Tibial artery (tissue), 4 donors: ENCODE measurements around the gene ST6GALNAC1.

Experiments used
- DNase-seq, 2 donors: peaks; one replicate each; pipeline ENCODE4 v3.0.0-alpha.2; 2019
- H3K27ac ChIP-seq, 2 donors: fragments of 200-600 bp; sonication (generic) in 1 of 2; 1 replicate in 1 of 2; 2 replicates in 1 of 2; pipeline ENCODE4 v1.5.1; 2018 to 2019; ENCODE audit warnings: mild to moderate bottlenecking in 1 of 2
- H3K27me3 ChIP-seq, 2 donors: fragments of 200-600 bp; sonication (generic) in 1 of 2; one replicate each; pipeline versions ENCODE4 v1.5.1 to v1.6.0; 2016 to 2019
- H3K36me3 ChIP-seq, 3 donors: fragments of 200-600 bp; sonication (generic) in 2 of 3; one replicate each; pipeline ENCODE4 v1.5.1; 2016 to 2019; ENCODE audit warnings: mild to moderate bottlenecking in 2 of 3
- H3K4me1 ChIP-seq, 4 donors: fragments of 200-600 bp; sonication (generic) in 2 of 4; 1 replicate in 3 of 4; 2 replicates in 1 of 4; pipeline ENCODE4 v1.5.1; 2016 to 2019
- H3K4me3 ChIP-seq, 2 donors: fragments of 200-600 bp; sonication (generic) in 1 of 2; 1 replicate in 1 of 2; 2 replicates in 1 of 2; pipeline ENCODE4 v1.5.1; 2018 to 2019; ENCODE audit warnings: mild to moderate bottlenecking in 2 of 2
- H3K9me3 ChIP-seq, 3 donors: fragments of 200-600 bp; sonication (generic) in 1 of 3; one replicate each; pipeline ENCODE4 v1.5.1; 2016 to 2019
- intact Hi-C: fragments of 100-400 bp; cut with DNase I; formaldehyde crosslinking; loops from one replicate; pipeline ENCODE4 v1.15.0; 2023; ENCODE audit warnings: low total_unique reads
- TF ChIP-seq, protein P1 (sequence below), 2 experiments: fragments of 200-600 bp in 1 of 2; fragments of 450-650 bp in 1 of 2; IDR thresholded peaks; one replicate each; pipeline ENCODE4 v1.5.1; 2017 to 2019; ENCODE audit warnings: antibody characterized with exemption in 2 of 2, mild to moderate bottlenecking in 1 of 2, moderate library complexity in 1 of 2

The ST6GALNAC1 gene

GRCh38 chr17:76599694-76600460 is 43.7 kb downstream of the ST6GALNAC1 start:
- Histone ChIP-seq H3K4me1 (peaks cover 0 to 4% (median 0%) of the 10 kb centered on the region in 4 donors), H3K27ac (no peak overlapping the region), H3K36me3 (no peaks in the 10 kb centered on the region), H3K9me3 (no peaks in the 10 kb centered on the region), H3K27me3 (peaks cover 0 to 41% of the 10 kb centered on the region in 2 donors), H3K4me3 (no peak overlapping the region)
- no peak for DNase-seq
- TF ChIP-seq, protein P1, sequence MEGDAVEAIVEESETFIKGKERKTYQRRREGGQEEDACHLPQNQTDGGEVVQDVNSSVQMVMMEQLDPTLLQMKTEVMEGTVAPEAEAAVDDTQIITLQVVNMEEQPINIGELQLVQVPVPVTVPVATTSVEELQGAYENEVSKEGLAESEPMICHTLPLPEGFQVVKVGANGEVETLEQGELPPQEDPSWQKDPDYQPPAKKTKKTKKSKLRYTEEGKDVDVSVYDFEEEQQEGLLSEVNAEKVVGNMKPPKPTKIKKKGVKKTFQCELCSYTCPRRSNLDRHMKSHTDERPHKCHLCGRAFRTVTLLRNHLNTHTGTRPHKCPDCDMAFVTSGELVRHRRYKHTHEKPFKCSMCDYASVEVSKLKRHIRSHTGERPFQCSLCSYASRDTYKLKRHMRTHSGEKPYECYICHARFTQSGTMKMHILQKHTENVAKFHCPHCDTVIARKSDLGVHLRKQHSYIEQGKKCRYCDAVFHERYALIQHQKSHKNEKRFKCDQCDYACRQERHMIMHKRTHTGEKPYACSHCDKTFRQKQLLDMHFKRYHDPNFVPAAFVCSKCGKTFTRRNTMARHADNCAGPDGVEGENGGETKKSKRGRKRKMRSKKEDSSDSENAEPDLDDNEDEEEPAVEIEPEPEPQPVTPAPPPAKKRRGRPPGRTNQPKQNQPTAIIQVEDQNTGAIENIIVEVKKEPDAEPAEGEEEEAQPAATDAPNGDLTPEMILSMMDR (IDR thresholded peaks at IDR 0.05), result no peak
- intact Hi-C loops, result no loop called here

- intact Hi-C loops, result no loop called here
- DNase-seq, result no peak
- Histone ChIP-seq H3K9me3 (no peaks in the 10 kb centered on the region), H3K27me3 (peaks cover 0 to 54% of the 10 kb centered on the region in 2 donors), H3K4me1 (peaks cover 0 to 4% (median 0%) of the 10 kb centered on the region in 4 donors), H3K36me3 (no peaks in the 10 kb centered on the region), H3K27ac (no peak overlapping the region), H3K4me3 (no peak overlapping the region)
- TF ChIP-seq, protein P1 (IDR thresholded peaks at IDR 0.05), result no peak
Measured at GRCh38 chr17:76598004-76598439, 45.5 kb downstream of the ST6GALNAC1 start.

GRCh38 chr17:76597156-76598003 is 46.2 kb downstream of the ST6GALNAC1 start:
- H3K9me3 ChIP-seq, result no peaks in the 10 kb centered on the region
- TF ChIP-seq, protein P1 (IDR thresholded peaks at IDR 0.05), result no peak
- no peaks in the 10 kb centered on the region for H3K36me3 ChIP-seq
- intact Hi-C loops, result no loop called here
- no peak for DNase-seq
- no peak overlapping the region for H3K27ac ChIP-seq
- peaks cover 0 to 53% of the 10 kb centered on the region in 2 donors for H3K27me3 ChIP-seq
- H3K4me1 ChIP-seq, result peaks cover 0 to 4% (median 0%) of the 10 kb centered on the region in 4 donors
- no peak overlapping the region for H3K4me3 ChIP-seq

- no peaks in the 10 kb centered on the region for H3K36me3 ChIP-seq
- no peaks in the 10 kb centered on the region for H3K9me3 ChIP-seq
- no peak for DNase-seq
- TF ChIP-seq, protein P1 (IDR thresholded peaks at IDR 0.05), result no peak
- H3K27me3 ChIP-seq, result peaks cover 0 to 59% of the 10 kb centered on the region in 2 donors
- no peaks in the 10 kb centered on the region for H3K4me1 ChIP-seq
- H3K27ac ChIP-seq, result no peak overlapping the region
- H3K4me3 ChIP-seq, result no peak overlapping the region
- intact Hi-C loops, result no loop called here
Measured at GRCh38 chr17:76594690-76595089, 48.9 kb downstream of the ST6GALNAC1 start.

- Histone ChIP-seq H3K36me3 (no peaks in the 10 kb centered on the region), H3K4me1 (no peaks in the 10 kb centered on the region), H3K27me3 (peaks cover 0 to 63% of the 10 kb centered on the region in 2 donors), H3K4me3 (no peak overlapping the region), H3K9me3 (no peaks in the 10 kb centered on the region), H3K27ac (no peak overlapping the region)
- intact Hi-C loops, result no loop called here
- TF ChIP-seq, protein P1 (IDR thresholded peaks at IDR 0.05), result no peak
- DNase-seq, result no peak
Measured at GRCh38 chr17:76593959-76594358, 49.6 kb downstream of the ST6GALNAC1 start.
